ENCODE measurements around the gene DSP.

Gene DSP

DNA sequence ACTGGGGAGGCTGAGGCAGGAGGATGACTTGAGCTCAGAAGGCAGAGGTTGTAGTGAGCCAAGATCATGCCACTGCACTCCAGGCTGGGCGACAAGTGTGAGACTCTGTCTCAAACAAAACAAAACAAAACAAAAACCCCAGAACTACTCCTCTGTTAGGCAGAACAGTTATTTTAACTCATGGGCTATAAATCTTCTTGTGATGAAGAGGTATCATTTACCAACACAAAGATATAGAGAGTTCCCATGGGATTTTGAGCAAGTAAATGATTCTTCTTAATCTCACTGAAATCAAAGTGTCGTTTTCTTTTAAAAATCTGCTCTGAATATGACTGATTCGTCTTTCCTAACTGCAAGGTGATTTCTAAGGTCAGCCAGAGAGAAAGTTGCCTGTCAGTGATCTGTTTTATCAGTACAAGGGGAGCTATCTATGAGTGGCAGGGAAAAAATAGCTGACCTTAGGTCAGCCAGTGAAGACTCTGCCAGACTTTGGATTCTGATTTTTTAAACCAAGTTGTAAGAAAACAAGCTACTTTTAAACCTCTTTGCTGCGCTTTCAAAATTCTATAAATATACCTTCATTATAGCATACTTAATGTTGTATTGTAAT lies 3.8 kb upstream of the DSP start:
- no peak for DNase-seq

DNA sequence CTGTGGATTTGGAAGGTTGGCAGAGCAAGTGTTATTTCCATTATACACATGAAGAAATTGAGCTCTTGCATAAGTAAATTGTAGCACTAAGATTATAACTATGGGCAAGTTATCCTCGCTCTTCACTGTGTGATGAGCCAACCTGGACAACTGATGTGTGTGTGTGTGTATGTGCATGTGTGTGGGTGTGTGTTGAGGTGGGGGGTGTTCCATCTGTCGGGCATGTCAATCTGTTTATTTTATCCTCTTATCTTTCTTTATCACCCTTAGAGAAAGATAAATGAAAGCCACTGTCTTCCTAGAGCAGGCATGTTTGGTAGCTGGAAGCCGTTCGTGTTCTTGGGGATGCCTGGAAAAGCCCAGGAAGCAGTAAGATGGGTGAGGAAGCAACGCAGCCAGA lies 3.0 kb upstream of the DSP start:
- DNase-seq: no peak

DNA sequence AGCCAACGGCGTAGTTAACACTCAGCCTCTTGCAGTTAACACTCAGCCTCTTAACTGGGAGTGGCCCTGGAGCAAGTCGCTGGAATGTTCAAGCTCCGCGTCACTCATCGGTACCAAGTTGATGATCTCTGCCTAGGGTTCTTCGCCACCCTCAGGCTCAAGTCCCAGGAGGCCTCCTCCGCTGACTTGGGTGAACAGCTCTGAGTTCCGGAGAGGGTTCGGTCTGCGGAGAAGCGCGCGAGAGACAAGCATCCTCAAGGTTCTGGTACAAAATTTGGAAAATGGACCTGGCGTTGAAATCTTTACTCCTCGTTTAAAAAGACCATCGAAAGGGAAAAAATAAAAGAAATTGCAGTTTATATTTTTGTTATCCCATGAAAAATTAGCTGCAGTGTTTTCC lies 876 bp upstream of the DSP start:
- no peak for DNase-seq

DNA sequence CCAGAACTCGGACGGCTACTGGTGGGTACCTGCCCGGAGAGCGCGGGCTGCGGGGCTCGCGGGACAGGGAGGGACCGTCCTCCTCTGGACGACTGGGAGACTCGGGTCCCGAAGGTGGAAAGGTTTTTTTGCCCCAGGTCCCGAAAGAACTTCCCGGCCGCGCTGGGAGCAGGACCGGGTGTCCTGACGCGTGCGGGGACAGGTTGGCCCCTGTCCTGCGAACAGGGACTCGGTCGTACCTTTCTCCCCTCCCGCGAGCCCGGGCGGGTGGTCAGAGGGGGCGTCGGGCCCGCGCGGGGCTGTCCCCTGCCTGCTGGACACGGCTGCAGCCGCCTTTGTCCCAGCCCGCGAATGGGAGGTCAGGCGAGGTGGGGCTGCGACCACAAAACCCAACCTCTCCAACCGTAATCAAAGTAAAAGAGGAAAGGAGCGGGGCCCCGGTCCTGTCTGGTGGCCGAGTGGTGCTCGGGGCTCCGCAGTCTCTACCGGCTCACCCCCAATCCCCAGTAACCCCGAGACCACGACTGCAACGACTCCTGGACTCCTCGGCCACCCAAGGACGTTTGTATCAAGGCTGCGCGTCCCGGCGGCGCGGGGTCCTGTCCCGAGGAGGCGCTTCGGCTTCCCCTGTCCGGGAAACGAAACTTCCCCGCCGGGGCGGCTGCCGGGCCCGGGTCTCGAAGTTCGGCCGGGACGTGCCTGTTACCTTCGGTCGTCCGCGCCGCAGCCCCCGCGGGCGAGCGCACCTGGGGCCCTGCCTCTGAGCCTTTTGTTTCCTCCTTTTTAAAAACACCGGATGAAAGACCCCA lies 798 bp downstream of the DSP start:
- no peak for DNase-seq

DNA sequence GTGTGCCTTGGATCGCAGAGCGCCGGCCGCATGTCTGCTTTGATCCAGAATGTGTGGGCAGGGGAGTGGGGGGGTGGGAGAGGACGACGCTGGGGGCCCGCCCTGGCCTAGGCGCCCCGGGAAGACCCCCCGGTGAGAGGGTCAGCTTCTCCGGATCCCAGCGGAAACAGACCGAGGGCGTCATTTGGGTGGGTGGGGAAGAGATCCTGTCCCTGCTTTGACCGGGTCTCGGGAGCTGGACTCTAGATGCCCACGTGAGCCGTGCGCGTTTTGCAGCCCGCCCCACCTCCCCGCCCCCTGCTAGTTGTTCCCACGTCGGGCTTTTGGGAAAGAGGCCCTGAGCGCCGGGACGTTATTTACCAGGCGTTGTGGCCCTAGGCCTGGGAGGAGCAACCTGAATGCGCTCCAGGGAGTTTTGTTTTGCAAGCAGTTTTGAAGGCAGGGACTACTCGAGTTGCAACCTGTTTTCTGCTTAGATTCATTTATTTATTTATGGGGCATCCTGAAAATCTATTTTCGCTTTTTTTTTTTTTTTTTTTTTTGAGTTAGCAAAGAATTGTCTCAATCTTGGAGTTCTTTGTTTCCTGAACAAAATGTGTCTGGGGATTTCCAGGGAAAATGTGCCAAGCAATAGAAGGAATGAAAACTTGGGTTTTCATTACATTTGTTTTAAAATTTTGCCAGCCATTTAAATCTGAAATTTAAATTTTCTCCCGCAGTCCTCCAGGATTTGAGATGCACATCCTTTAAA lies 1.6 kb downstream of the DSP start:
- DNase-seq: peak in 1 of 51 donors; percentile 4

DNA sequence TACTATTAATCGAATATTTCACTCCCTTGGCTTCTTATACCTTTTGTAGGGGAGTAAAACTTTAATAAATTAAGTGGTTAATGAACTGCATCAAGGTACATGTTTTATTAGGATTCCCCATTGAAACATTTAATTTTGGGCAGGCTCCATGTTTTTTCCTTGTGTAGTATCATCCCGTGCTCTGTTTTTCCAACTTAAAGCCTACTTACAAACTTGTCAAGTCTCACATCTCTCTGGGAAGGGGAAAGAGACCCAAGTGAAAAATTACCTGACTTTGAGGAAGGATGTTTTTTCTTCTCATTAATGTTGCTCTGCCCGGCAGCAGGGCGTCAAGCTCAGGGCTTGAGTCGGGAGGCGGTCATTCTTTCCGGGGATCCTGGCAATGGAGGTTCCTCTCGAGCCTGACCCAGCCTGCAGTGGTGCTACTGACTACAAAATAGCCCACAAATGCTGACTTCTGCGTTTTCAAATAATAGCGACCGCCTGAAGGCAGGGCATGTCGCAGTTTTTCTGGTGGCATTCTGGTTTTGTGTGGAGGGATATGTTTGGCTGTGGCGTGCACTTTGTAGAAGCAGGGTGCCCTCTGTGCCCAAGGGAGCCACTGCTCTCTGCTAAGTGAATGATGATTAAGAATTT lies 2.4 kb downstream of the DSP start:
- DNase-seq: no peak

DNA sequence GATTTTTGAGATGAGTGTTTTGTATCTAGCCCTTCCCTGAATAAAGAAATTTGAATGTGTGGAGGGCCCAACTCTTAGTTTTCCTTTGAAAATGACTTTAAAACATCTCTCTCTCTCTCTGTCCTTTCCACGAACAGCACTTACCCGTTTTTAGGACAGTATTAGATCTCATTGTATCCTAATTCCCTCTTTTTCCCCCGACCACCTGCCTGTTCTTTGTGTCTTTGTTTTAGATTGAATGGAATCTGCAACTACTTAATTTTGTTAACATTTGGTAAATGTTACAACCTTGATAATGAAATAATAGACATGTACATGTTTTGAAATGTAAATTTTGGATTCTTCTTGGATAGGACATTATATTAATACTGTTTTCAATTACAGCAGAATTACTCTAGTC lies 3.1 kb downstream of the DSP start:
- DNase-seq: no peak

DNA sequence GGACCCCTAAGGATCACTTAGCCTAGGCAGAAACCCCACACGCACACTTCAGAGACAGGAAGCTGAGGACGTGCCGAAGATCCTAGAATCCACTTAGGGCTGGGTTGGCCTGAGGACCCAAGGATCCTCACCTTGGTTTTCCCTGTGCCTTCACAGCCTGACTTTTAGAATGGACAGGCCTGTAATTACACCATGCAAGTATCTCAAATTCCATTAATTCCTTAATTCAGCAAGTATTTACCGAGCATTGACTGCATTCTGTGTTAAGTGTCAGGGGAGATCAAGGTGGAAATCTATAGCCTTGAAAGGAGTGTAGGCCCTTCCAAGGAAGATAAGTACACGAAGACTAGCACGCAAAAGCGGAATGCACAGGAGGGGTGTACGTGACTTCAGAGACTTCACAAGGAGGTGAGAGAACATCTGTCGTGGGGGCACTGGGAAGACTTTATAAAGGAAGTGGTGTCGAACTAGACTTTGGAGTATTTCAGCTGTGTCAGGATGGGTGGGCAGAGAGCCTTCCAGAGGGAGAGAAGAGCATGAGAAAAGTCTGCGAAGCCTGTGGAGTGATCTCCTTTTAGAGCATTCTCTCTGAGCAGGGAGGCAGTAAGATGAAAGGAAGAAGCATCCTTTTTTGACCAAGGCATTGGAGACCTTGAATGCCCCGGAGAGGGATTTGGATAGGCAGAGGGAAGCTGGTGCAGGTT lies 4.0 kb downstream of the DSP start:
- no peak for DNase-seq

DNA sequence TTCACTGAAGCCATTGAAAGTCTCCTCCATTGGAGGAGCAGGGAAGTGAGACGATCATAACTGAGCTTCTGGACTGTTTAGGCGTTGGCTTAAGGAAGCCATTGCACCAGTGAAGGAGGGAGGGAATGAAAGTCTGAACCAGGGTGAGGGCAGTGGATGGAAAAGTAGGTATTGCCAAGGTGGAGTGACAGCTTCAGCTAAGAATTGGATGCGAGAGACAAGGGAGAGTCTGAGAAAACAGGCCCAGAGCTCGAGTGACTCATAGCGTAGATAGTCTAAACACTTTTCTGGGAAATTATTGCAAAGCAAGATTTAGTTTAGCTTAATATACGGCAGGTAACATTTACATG lies 4.5 kb downstream of the DSP start:
- DNase-seq: no peak

DNA sequence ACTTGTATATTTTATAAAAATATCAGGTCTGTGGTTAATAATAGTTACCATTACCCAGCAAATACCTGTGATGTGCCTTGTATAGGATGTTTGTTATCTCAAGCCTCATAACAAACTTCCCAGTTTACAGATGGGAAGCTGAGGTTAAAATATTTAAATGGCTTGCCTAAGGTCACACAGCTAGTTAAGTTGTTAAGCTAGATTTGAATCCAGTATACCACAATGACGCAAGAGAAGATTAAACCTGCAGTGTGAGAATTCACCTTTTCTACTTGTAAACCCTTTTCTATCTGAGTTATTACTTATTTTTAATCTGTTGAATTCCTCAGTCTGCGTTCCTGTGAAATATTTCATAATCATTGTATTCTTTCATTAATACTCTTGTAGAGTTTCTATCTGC lies 4.9 kb downstream of the DSP start:
- no peak for DNase-seq

DNA sequence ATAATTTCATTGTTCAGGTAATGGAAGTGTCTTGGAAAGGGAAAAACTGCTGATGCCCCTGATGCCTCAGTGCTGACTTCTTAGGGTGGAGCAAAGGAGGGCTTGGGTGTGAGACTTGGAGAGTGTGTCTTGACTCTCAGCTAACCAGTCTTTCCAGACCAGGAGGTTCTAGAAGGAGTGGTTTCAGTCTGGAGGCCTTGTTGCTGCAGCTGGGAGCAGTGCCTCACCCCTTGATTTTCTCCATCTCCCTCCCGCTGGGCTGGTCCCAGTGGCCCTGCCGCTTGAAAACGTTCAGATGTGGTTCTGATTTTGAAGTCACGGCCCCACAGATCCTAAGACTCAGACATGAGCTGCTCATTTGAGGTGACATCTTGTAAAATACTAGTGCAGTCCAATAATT lies 5.4 kb downstream of the DSP start:
- no peak for DNase-seq

DNA sequence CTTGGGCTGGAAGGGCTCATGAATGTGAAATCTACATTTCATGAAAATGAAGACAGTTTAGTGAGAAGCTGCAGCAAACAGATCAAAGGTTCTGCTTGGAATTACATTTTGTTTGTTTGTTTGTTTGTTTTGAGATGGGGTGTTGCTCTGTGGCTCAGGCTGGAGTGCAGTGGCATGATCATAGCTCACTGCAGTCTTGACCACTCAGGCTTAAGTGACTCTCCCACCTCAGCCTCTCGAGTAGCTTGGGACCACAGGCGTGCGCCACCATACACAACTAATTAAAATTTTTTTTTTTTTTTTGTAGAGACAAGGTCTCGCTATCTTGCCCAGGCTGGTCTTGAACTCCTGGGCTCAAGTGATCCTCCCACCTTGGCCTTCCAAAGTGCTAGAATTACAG lies 5.8 kb downstream of the DSP start:
- DNase-seq: no peak

DNA sequence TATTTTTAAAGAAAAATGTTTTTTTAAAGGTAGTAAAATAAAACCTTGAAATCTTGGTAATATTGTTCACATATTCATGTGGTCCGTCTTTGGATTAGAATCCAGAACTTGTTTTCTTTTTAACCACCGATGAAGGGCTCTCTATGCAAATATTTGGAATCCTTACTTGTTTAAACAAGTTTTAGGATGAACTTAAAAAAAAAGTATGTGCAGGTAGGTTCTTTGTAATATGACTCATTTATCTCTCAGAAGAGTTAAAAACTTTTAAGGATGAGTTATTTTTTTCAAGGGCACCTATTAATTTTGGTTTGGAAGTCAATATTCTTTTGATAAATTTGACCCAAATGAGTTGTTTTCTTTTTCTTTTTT lies 8.9 kb downstream of the DSP start:
- DNase-seq: no peak

DNA sequence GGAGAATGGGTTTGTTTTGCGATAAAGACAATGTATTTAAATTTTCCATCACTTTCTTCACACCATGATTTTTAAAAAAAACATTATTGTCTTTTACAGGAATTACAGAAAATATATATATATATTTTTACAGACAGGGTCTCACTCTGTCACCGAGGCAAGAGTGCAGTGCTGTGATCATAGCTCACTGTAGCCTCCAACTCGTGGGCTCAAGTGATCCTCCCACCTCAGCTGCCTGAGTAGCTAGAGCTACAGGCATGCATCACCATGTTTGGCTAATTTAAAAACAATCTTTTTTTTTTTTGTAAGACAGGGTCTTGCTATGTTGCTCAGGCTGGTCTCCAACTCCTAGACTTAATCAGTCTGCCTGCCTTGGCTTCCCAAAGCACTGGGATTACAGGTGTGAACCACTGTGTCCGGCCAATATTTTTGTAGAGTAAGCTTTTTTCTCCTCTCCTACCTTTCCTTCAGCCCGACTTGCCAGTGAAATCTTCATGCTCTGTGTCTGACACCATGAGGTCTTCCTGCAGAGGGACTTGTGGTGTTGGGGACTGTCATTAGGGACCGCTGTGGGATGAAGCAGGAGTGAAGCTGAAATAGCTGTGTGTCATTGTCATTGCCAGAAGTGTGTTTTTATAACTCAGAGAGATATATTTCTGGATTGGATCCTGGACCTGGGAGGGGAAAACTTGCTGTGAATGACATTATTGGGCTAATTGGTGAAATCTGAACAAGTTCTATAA lies 13.2 kb downstream of the DSP start:
- no peak for DNase-seq

DNA sequence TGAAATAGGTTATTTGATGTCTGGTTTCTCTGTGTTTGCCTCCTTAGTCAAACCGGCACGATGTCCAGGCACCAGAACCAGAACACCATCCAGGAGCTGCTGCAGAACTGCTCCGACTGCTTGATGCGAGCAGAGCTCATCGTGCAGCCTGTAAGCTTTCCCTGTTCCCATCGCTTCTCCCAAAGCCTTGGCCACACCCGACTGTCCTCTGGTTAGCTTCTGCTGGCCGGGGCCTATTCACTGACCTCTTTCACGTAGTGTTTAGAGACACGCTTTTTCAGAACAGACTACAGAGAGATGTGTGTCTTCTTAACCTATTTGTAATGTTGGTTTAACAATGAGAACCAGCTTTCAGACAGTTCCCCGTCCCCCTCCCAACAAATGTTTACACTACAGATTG lies 14.2 kb downstream of the DSP start:
- DNase-seq: no peak

DNA sequence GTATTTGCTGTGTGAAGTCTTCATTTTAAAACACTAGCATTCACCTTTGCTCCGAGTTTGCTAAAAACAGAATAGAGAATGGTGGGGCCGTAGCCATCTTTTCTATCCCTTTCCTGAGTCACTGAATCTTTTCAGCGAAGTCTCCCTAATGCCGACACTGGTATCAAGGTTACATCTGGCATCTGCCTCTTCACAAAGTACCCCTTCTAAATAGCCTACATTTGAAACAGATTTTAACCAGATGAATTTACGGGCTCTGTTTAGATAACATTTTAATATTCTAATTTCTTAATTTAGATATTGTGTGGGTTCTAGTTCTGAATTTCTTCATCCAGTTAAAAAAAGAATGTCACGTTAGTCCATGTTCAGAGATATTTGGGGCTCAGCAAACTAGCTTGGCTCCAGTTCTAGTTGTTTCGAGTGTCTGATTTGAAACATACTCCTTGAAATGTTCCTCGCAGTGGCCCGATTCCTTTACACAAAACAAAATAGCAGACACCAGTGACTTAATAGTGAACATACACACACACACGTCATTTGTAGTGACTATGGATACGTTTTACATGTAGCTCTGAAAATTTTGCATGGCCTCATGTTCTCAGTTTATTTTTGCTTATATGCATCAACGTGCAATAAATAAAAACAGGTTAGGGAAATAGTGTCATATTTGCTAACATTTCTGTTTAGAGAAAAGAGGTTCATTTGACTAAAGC lies 15.1 kb downstream of the DSP start:
- no peak for DNase-seq

DNA sequence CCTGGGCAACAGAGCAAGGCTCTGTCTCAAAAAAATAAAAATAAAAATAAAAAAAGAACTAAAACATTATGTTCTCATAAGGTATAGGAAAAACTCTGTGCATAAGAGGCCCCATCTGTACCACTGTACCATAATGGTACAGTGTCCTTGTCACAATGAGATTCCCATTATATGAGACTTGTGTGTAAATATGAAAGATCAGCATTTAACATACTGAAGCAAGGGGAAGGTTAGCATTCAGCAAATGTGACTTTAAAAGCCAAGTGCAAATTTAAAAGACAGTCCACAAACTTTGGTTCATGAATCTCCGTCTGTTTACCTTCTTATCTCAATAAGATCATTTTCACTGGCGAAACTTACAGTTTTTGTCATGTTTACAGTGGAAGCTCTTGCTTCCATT lies 16.2 kb downstream of the DSP start:
- no peak for DNase-seq

DNA sequence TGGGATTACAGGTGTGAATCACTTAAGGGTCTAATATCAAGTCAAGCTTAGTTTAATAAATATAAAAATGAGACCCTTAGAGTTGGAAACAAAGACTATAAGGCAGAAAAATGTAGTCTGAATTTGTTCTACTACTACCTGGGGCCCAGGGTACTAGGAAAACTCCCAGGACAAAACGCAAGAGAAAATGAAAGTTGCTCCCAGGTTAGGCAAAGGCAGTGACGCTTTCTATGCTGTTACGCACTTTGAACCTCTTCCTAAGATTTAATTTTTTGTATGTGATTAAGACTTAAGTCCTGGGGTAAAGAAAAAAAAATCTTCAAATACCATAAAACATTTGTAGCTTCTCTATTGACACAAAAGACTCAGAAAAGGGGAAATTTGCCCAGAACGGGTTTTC lies 17.3 kb downstream of the DSP start:
- no peak for DNase-seq

DNA sequence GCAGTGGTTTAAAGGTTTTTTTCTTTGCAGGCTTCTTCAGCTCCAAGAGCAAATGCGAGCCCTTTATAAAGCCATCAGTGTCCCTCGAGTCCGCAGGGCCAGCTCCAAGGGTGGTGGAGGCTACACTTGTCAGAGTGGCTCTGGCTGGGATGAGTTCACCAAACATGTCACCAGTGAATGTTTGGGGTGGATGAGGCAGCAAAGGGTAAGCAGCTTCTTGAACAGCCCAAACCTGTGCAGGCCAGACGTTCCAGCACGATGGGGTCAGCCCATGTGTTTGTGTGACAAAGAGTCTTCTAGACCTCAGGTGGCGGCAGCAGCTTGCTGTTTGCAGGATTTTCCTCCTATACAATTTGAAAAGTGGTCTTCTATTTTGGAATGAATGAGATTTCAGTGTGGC lies 17.7 kb downstream of the DSP start:
- DNase-seq: no peak

DNA sequence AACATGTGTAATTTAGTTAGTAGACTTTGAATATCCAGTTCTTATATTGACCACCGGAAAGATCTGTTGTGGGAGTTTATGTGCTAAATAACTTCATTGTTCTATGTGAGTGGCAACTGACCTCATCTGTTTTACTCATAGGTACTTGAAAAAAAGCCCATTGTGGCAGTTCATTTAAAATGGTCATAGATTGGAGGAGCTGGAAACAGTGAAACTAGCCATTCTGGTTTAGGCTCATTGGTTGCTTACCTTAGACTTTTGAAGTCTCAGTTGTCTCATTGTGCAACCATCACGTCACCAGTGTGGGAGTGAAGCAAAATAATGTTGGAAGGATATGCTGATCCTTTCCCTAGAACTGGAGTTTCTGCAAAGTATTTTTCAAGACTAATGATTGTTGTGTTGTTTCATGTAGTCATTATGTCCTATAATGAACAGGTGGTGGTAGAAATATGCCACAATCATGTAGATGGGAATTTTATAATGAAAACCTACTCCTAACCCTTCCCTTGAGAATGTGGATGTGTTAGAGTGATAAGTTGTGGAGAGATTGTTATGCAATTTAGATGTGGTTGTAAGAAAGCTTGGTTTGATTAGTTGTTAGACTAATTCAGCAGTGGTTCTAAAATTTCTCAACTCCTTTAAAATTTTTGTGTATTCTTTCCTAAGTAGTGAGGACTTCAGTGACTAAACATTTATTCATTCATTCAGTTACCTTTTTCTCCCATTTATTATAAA lies 18.3 kb downstream of the DSP start:
- no peak for DNase-seq

Data from hypothalamus (tissue), 51 donors.